NCI-H1417 treated with DMSO at 0.1 percent for 48 hours (cell line): Measurements from ENCODE around the gene RAD23B.
A peak's percentile ranks its signal among the peaks of the same experiment; 100 is the strongest.

ENCODE experiments used
- DNase-seq: peaks from one replicate; lab custom pipeline; 2025; lab: John Stamatoyannopoulos, UW

RAD23B gene

DNA sequence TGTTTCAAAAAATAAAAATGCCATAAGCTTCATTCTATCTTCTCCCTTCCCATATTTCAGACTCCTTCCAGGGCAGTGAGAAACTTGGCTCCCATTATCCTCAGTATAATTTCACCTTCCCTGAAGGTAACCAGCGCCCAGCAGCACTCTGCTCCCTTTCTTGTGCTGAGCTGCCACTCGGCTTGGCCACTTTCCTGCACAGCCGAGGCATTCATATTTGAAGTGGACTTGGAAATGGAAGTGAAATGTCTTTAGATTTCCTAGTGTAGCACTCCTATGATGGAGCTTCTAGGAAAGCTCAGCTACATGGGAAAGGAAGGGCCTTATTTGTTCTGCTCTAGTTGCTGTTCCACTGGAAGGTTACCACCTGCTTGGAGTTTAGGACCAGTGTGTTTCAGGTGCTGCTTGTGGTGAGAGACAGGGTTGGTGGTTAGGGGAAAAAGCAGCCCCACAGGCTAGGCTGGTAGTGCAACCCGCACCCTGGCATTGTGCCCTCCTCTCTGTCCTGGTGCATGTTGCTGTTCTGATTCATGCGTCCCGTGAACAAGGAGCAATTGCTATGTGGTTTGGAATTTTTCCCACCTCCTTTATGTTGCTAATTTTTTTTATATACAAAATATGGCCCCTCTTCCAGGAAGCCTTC lies 53.8 kb downstream of the RAD23B start:
- no peak for DNase-seq

DNA sequence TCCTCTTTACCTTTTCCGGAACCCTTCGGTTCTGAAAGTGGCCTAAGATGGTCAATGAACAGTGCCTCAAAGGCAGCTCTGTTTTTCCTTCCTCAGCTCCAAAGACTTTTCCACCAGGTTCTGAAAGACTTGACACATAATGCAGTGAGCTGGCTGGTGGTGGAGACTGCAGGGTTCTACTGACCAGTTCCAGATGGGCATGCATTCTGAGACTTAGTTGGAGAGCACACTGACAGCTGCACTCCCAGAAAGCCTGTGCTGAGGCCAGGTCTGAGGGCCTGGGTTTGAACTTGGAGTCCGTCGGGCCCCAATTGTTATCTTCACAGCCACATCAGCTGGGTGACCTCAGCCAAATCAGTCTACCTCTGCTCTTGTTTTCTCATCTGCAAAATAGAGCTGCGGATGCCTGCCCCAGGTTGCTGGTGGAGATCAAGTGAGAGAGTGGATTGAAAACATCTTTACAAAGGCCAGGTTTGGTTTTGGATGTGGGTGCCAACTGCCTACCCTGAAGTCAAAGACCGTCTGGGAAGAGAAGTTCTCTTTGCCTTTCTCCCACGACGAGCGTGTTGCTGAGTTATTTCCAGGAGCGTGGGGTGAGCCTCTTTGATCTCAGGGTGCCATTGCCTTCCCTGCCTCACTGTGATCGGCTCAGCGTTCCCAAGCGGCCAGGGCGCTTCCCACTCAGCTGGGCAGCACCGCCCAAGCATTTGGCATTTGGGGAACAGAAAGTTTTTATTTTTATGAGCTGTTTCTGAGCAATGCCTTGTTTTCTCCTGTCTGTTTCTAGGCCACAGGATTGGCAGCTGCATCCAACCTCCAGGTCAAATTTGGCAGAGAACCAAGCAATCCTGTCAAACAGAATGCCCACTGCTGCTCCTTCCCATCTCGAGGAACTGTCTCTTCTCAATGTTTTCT lies 54.9 kb downstream of the RAD23B start:
- DNase-seq, result no peak

DNA sequence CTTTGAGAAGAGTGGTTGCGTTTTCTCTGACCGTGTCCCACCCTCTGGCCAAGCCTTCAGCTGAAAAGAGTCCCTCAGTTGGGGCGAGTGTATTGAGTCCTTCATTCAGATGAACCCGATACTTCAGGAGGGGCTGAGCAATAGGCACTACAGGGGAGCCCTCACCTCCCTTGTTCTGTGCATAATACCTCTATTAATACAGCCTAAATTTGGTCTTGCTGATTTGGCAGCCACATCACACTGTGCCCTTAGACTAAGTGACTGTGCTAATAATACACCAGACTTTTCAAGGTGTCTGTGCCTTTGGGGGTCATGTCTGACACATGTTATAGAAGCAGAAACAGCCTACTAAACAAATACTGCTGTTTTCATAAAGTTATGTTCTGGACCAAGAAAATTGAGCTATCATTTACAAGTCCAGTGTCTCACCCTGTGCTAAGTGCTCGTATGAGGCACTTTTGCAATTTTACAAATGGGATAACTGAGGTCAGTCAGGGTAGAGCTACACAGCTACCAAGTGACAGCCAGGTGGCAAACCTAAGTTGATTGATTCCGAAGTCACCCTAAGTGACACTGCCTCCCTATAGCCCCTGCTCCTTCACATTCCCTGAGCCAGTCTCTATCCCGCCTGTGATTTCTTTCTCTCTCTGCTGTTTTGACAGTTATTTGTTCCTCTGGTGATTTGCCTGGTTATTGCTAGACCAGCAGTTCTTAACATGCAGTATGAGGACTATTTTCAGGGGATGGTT lies 56.0 kb downstream of the RAD23B start:
- DNase-seq, result no peak

DNA sequence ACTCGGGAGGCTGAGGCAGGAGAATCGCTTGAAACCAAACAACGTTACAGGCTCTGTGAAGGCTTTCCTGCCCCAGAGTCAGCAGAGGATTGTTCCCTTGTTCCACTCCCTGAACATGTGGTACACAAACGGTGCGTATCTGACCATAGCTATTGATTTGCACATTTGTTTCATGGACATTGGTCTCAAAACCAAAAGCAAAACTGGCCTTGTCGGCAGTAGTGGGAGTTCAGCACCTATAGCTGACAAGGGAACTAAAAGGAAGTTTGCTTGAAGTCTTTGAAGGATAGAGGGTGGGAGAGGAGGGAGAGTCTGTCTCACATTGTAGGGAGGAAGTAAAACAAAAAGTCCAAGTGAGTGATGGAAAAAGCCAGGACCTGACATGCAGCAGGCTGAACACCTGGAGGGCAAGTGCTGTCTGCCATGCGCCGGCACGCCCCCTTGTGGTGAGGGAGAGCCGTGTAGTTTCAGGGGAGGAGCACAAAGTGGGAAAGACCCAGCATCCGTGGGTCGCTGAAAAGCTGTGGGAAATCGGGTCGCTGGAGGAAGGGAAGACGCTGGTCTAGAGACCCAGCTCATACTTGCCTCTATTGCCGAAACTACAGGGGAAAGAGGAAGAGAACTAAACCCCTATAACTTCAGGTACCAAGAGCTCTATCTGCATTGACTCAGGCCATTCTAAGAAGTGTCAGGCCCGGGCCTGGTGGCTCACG lies 58.0 kb downstream of the RAD23B start:
- peak; percentile 10 for DNase-seq

GRCh38 chr9:107342476-107343161 lies 59.5 kb downstream of the RAD23B start:
- no peak for DNase-seq

DNA sequence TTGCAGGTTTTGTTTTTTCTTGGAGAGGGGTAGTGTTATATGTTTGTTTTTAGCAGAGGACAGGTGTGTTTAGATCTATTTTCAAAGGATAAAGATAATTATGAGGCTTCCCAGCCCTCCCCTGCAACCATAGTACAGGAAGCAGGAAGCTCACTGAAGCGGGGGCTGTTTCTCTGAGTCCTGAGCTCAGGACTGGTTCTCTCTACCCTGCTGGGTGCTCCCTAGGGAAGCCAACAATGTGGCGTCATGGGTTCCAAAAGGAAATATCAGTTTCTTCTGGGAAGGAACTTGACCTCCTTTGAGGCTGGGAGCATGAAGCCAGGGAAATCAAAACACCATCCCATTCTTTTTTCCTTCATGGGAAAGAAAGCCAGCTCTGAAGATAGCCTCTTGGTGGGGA lies 62.2 kb downstream of the RAD23B start:
- peak; percentile 22 for DNase-seq

DNA sequence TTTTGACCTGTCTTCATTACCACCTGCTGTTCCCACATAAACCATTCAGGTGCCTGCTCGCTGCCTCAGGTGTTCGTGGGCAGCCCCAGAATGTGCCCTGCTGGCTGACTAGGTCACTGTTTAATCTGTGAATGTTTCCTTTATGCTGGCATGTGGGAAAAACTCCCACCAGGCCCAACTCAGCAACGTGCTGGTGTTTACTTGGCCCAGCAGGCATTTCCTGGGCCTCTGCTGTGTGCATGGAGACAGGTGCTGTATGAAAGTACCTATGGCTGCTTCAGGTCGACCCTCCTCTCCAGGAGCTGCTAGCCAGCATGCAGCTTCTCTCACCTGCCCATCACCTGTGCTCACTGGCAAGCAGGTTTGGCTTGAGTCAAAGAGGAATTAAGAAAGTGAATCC lies 65.8 kb downstream of the RAD23B start:
- DNase-seq, result peak; percentile 47

GRCh38 chr9:107350443-107350842 lies 67.4 kb downstream of the RAD23B start:
- DNase-seq, result no peak

DNA sequence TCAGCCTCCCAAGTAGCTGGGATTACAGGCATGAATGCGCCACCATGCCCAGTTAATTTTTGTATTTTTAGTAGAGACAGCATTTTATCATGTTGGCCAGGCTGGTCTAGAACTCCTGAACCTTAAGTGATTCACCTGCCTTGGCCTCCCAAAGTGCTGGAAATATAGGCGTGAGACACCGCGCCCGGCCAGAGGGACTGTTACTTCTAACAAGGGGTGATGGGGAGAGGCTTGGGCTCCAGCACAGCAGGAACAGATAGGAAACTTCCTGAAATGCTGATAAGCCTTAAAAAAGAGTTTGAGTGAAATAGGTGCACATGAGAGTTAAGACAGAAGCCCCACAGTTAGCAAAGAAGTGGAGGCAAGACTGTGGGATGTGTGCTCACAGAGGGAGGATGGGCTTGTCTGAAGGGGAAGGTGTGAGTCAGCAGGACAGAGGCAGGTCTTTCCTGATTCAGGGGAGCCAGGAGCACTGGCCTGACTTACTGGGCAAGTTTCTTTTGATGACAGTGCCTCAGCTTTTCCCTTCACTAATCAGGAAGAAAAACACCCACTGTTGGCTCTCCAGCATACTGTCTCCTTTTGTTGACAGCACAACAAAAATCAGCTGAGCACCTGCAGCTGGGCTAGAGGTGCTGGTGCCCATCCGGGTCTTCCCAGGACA lies 68.4 kb downstream of the RAD23B start:
- no peak for DNase-seq

DNA sequence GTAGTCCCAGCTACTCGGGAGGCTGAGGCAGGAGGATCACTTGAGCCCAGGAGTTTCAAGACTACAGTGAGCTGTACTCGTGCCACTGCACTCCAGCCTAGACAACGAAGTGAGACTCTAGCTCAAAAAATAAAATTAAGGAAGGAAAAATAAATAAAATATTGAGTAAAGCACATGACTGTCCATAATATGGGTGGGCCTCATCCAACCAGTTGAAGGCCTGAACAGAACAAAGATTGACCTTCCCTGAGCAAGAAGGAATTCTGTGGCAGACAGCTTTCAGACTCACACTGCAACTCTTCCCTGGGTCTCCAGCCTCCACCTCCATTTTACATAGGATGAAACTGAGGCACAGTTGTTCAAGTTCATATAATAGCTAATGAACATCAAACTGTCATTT lies 72.3 kb downstream of the RAD23B start:
- DNase-seq, result no peak

DNA sequence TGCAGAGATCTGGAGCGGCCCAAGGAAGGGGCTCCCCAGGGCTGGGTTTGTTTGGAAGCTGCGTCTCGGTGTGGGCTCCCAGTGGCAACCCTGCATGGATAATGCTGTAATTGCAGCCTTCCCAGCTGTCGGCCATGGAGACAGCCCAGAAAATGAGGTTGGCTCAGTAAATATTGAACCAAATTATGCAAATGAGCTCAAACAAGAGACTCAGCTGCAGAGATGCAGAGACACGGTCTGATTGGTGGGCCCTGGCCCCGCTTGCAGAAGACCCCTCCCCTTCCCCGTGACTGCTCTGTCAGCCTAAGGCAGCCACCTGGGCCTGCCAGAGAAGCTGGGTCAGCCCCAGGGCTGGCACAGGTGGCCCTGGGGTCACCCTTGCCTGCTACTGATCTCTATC lies 75.9 kb downstream of the RAD23B start:
- peak; percentile 73 for DNase-seq

- DNase-seq, result no peak
Measured at GRCh38 chr9:107360098-107360497, 77.0 kb downstream of the RAD23B start.

- no peak for DNase-seq
Measured at GRCh38 chr9:107361816-107362215, 78.7 kb downstream of the RAD23B start.

DNA sequence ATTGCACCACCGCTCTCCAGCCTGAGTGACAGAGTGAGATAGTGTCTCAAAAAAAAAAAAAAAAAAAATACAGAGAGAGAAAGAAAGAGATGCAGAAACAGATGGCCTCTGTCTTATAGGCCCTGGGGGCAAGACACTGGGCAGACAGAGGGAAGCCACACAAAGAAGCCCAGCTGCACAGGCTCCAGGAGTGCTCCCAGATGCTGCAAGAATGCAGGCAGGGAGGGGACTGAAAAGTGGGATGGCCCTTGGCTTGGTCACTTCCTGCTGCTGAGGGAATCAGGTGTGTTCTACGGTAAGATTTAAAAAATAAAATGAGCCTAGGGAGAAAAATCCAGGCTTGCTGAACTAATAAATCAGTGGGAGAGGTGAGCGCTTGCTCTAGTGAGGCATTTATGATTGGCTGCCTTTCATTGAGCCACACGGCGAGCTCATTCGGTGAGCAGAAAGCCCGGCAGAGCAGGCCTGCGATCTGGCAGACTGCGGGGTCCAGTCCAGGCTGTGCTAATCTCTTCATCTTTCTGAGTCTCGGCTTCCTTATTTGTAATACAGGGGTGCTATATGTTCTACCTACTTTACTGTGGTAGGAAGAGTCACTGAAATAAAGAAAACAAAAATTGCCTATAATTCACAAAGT lies 80.6 kb downstream of the RAD23B start:
- no peak for DNase-seq

DNA sequence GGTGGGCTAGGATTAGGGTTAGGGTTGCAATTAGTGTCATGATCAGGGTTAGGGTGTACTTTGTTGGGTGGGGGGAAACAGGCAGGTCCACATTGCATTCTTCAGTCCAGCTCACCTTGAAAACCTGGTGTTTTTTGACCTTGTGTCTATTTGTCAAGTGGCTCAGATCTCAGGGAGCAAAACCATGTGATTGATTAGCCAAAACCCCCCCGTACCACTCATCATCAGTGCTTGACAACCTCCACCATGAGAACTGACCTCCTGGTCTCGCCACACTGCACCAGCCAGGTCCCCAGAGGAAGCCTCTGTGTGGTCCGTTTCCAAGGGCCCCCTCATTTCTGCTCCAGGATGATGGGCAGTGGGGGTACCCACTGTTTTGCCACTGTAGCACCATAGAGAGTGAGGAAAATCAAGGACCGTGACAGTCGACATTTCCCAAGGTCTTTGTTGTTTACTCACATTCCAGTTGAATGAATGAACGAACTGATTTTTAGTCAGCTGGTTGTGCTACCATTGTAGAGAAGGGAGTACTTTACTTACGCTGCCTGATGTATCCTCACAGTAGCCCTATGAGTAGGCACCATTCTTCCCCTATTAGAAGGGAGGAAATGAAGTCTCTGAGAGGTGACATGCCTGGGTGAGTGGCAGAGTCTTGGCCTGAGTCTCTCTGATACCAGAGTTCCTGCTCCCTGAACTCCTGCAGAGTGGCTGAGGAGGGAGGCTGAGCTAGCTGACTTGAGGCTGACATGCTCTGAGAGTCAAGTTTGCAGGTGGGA lies 84.8 kb downstream of the RAD23B start:
- no peak for DNase-seq

- DNase-seq, result no peak
Measured at GRCh38 chr9:107368696-107369095, 85.6 kb downstream of the RAD23B start.

- no peak for DNase-seq
Measured at GRCh38 chr9:107373809-107374208, 90.7 kb downstream of the RAD23B start.

- no peak for DNase-seq
Measured at GRCh38 chr9:107375001-107375400, 91.9 kb downstream of the RAD23B start.

DNA sequence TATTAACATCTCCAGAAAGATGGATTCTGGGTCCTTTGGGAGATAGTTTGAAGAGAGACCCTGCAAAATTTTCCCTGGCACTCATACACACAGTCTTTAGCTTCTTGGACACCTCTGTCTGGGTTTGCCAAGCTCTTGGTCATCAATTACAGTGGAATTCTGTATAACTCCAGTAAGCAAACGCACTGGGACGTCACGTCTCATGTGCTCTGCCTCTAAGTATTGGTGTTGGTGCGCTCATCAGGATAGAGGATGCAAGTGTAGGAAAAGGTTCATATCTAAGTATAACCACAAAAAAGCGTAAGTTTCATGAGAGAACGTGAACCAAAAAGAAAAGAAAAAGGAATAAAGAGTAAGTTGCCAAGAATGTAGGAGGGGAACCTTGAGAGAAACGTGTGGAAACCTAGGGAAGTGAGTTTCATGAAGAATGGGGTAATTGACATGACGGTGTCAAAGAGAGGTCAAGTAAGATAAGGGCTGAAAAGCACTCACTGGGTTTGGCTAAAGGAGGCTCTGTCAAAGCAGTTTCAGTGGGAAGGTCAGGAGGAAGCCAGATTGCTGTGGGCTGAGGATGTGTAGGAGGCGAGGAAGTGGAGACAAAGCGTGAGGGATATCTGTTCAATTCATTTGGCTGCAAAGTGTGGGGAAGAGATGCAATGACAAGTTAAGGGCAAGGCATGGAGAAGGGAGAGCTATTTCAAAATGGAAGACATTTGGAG lies 92.7 kb downstream of the RAD23B start:
- no peak for DNase-seq
